GM18507 (cell line): ENCODE data around the gene FIP1L1.

Experiments
- DNase-seq: peaks from one replicate; pipeline ENCODE4 v3.0.0; 2011; ENCODE audit warnings: low read depth; ENCODE audit not compliant: insufficient read length; ENCODE audit errors: extremely low spot score
- FAIRE-seq: peaks from 2 replicates; lab custom pipeline; 2011; peaks lifted over from hg19 to GRCh38; lab: Jason Lieb, UNC

Gene FIP1L1

GRCh38 chr4:53494851-53495250 is 117.4 kb downstream of the FIP1L1 start:
- FAIRE-seq (no peak), DNase-seq (no peak)

- DNase-seq, result no peak
Measured at GRCh38 chr4:53497487-53498244, 120.2 kb downstream of the FIP1L1 start.

DNA sequence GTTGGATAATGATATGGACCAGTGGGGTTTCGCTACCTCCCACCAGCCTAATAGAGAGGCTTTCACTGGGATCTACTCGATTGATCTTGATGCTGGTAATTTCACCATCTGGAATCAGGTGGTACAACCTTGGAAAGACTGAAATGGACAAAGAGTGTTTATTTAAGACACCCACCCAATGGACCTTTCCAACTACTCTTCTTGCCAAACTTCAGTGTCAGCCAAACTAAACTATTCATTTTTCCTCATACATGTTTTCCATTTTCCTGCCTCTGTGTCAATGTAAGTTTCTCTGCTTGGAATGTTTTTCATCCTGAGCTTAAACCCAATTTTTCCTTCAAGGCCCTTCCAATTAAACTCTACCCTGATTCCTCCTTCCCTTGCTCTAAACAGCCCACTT is 121.3 kb downstream of the FIP1L1 start:
- no peak for FAIRE-seq

More at GRCh38 chr4:53497487-53498244, 120.2 kb downstream of the FIP1L1 start:
- no peak for FAIRE-seq

GRCh38 chr4:53499791-53500190 is 122.3 kb downstream of the FIP1L1 start:
- DNase-seq (no peak), FAIRE-seq (no peak)

More for the DNA sequence above, 121.3 kb downstream of the FIP1L1 start:
- no peak for DNase-seq

DNA sequence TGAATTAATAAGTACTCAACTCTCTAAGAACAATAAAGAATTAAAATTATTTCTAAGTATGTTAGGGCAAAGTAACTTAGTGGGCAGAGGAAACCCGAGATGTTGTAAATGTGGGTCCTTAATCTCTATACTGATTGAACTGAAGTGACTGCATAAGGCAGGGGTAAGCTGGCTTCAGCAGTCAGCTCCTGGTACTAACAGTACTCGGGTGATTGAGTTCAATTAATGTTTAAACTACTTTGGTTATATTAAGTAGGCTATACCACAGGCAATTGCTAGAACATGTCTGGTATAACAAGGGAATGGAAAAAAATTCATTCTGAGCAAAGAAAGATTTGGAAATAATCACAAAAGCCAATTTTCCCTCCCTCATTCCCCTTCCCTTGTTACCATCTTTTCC is 123.1 kb downstream of the FIP1L1 start:
- FAIRE-seq, result no peak

GRCh38 chr4:53501561-53501960 is 124.1 kb downstream of the FIP1L1 start:
- no peak for FAIRE-seq
- DNase-seq, result no peak

More for the DNA sequence above, 123.1 kb downstream of the FIP1L1 start:
- no peak for DNase-seq

- FAIRE-seq, result no peak
- DNase-seq, result no peak
Measured at GRCh38 chr4:53502094-53502493, 124.7 kb downstream of the FIP1L1 start.

DNA sequence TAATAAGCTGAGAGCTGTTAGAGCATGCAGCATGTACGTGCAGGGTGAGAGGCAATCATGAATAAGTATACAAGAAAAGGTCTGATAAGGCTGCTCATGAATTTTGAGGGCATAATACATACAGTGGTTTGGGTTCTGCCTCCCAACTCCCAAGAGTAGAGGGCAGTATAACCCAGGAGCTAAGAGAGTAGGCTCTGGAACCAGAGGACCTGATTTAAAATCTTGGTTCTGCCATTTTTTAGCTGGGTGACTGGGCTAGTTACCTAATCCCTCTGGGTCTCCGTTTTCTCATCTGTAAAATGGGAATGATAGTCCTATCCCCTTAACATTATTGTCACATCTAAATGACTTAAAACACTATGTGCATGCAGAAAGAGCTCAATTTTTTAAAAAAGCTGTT is 128.5 kb downstream of the FIP1L1 start:
- DNase-seq (no peak), FAIRE-seq (no peak)

DNA sequence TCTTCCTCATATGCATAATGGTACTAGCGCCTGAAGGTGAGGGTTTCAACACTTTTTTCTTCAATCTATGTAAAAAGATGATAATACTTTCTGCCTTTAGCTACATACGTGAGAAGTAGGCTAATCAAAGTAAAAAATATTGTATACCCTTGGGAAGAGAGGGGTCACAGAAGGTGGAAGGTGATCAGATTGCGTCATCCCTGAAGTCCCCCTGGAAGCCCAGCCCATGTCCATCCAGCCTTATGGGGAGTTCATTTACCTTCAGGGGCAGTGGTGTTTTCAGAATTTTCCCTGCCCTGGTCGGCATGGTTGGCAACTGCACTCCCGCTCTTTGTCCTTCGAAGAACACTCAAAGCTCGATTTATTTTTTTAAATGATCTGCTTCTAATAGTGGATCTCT is 129.6 kb downstream of the FIP1L1 start:
- FAIRE-seq (no peak), DNase-seq (no peak)

DNA sequence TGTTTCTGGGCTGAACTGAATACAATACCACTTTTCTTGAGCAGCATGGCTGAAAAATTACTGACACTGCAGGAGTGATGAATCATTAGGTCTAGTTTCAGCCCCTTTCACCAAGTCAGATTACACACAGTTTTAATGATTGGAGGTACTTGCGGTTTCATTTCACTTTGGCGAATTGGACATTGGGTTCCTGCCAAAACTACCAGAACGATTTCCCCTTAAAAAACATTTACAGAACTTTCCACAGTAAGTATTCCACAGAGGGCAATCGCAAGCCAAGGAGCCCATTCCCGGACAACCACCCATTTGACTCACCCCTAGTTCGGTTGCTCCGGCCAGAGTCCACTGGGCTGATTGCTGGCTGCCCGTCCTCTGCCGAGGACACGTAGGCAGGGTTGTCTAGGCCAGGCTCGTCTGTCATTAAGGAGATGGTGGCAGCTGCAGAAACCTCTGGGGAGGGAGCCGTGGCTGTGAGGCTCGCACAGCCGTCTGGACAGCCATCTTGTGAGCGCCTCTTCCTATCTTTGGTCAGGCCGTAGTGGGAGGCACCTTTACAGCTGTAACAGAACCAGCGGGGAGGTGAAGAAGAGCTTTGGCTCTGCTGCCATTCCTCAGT is 130.3 kb downstream of the FIP1L1 start:
- no peak for FAIRE-seq
- DNase-seq, result no peak

GRCh38 chr4:53508446-53508845 is 131.0 kb downstream of the FIP1L1 start:
- FAIRE-seq (no peak), DNase-seq (no peak)

- DNase-seq, result no peak
- FAIRE-seq, result no peak
Measured at GRCh38 chr4:53510321-53510720, 132.9 kb downstream of the FIP1L1 start.
